IMR-90 (cell line): ENCODE data around the gene NAPB. TPM values are rescaled to one million over a fixed set of nuclear protein-coding genes. Genes with fewer than 3 reads are reported as not detected.

Experiments used
- ATAC-seq: fragments of 200-7000 bp; cut with Tn5 transposase; 2 replicates; pipeline ENCODE4 v1.9.1; 2020; ENCODE audit warnings: low read depth, mild to moderate bottlenecking, moderate library complexity
- BruUV-seq: library from RNA; stranded (reverse); fragments of 400-500 nt; replicated peaks from 2 replicates; lab custom pipeline; 2021; lab: Mats Ljungman, UMichigan
- CTCF ChIA-PET: fragments of 300-600 bp; formaldehyde crosslinking; extraction: SDS; loops from one replicate; lab custom pipeline; 2021; ENCODE audit warnings: antibody characterized with exemption; lab: Yijun Ruan, JAX
- POLR2A ChIA-PET: fragments of 300-600 bp; sonication (Branson Sonifier 250); formaldehyde crosslinking; loops from one replicate; lab custom pipeline; 2022; ENCODE audit warnings: antibody characterized with exemption; ENCODE audit not compliant: unreplicated experiment; lab: Charles Lee
- DNase-seq: peaks from one replicate; pipeline ENCODE4 v3.0.0; 2013
- H2AFZ ChIP-seq: replicated peaks from 2 replicates; pipeline ENCODE3; 2013; ENCODE audit warnings: low read length, mild to moderate bottlenecking; ENCODE audit not compliant: poor library complexity
- H2AK5ac ChIP-seq: 2 replicates; pipeline ENCODE4 v1.6.1; 2013; ENCODE audit warnings: low read depth, low read length, inconsistent platforms
- H2AK9ac ChIP-seq: replicated peaks from 2 replicates; pipeline ENCODE3; 2013; ENCODE audit warnings: mild to moderate bottlenecking, low read depth, low read length, moderate library complexity; ENCODE audit not compliant: poor library complexity
- H2BK120ac ChIP-seq: 2 replicates; pipeline ENCODE4 v1.6.1; 2013; ENCODE audit warnings: low read depth, low read length, inconsistent platforms
- H2BK15ac ChIP-seq: 3 replicates; pipeline ENCODE4 v1.6.1; 2013; ENCODE audit warnings: low read depth, low read length, inconsistent platforms
- H2BK20ac ChIP-seq: 2 replicates; pipeline ENCODE4 v1.6.1; 2013; ENCODE audit warnings: low read depth, mild to moderate bottlenecking, inconsistent platforms, low read length, moderate library complexity
- H2BK5ac ChIP-seq: 2 replicates; pipeline ENCODE4 v1.6.1; 2013; ENCODE audit warnings: mild to moderate bottlenecking, low read depth, low read length, inconsistent platforms; ENCODE audit not compliant: poor library complexity, severe bottlenecking
- H3K14ac ChIP-seq: replicated peaks from 2 replicates; pipeline ENCODE4 v1.6.1; 2013; ENCODE audit warnings: low read depth, low read length, inconsistent platforms
- H3K18ac ChIP-seq: 2 replicates; pipeline ENCODE4 v1.6.1; 2013; ENCODE audit warnings: low read depth, low read length, control low read depth
- H3K23ac ChIP-seq: 2 replicates; pipeline ENCODE4 v1.6.1; 2013; ENCODE audit warnings: low read depth, low read length, inconsistent platforms
- H3K27ac ChIP-seq: 2 replicates; pipeline ENCODE4 v1.5.1; 2013; ENCODE audit warnings: mild to moderate bottlenecking, control low read depth, low read length; ENCODE audit not compliant: insufficient read depth
- H3K27me3 ChIP-seq: 2 replicates; pipeline ENCODE4 v1.6.1; 2013; ENCODE audit warnings: low read length; ENCODE audit not compliant: control insufficient read depth, insufficient read depth
- H3K36me3 ChIP-seq: 2 replicates; pipeline ENCODE4 v1.6.1; 2013; ENCODE audit warnings: low read length, mixed read lengths; ENCODE audit not compliant: control insufficient read depth, insufficient read depth
- H3K4ac ChIP-seq: 2 replicates; pipeline ENCODE4 v1.6.1; 2013; ENCODE audit warnings: low read depth, low read length, inconsistent platforms
- H3K4me1 ChIP-seq: 2 replicates; pipeline ENCODE4 v1.6.1; 2013; ENCODE audit warnings: low read length, mixed read lengths; ENCODE audit not compliant: control insufficient read depth, insufficient read depth
- H3K4me2 ChIP-seq: 2 replicates; pipeline ENCODE4 v1.6.1; 2013; ENCODE audit warnings: low read depth, mild to moderate bottlenecking, control low read depth, low read length, moderate library complexity
- H3K4me3 ChIP-seq: 2 replicates; pipeline ENCODE4 v1.5.1; 2013; ENCODE audit warnings: low read depth, mild to moderate bottlenecking, control low read depth, low read length, moderate library complexity; ENCODE audit not compliant: insufficient read depth
- H3K56ac ChIP-seq: 2 replicates; pipeline ENCODE4 v1.6.1; 2013; ENCODE audit warnings: low read length, inconsistent platforms; ENCODE audit not compliant: insufficient read depth; ENCODE audit errors: extremely low read depth
- H3K79me1 ChIP-seq, 2 experiments: 2 replicates each; pipeline ENCODE4 v1.6.1; 2013; ENCODE audit warnings: low read length in 2 of 2, inconsistent platforms in 1 of 2, low read depth in 1 of 2
- H3K9ac ChIP-seq: 2 replicates; pipeline ENCODE4 v1.6.1; 2013; ENCODE audit warnings: low read depth, low read length, control low read depth
- H3K9me1 ChIP-seq: 2 replicates; pipeline ENCODE4 v1.6.1; 2013; ENCODE audit warnings: low read length, inconsistent platforms; ENCODE audit not compliant: insufficient read depth
- H3K9me3 ChIP-seq: 2 replicates; pipeline ENCODE4 v1.6.1; 2013; ENCODE audit warnings: low read length; ENCODE audit not compliant: control insufficient read depth, insufficient read depth
- H4K20me1 ChIP-seq: 2 replicates; pipeline ENCODE4 v1.6.1; 2013; ENCODE audit warnings: low read length, inconsistent platforms; ENCODE audit not compliant: insufficient read depth
- H4K5ac ChIP-seq: 2 replicates; pipeline ENCODE4 v1.6.1; 2013; ENCODE audit warnings: mild to moderate bottlenecking, low read depth, low read length, control low read depth
- H4K8ac ChIP-seq, 2 experiments: 2 replicates each; pipeline ENCODE4 v1.6.1; 2013; ENCODE audit warnings: low read depth in 2 of 2, low read length in 2 of 2, control low read depth in 1 of 2, inconsistent platforms in 1 of 2
- H4K91ac ChIP-seq: 2 replicates; pipeline ENCODE4 v1.6.1; 2013; ENCODE audit warnings: low read depth, low read length, inconsistent platforms; ENCODE audit not compliant: insufficient read depth
- CTCF ChIP-seq: conservative IDR thresholded peaks from 2 replicates; pipeline ENCODE4 v1.5.1; 2012; ENCODE audit warnings: mild to moderate bottlenecking, low read depth, low read length, improper control_type of control experiment
- ELK1 ChIP-seq: fragments of 150-350 bp; IDR thresholded peaks from 2 replicates; pipeline ENCODE4 v1.6.1; 2016; ENCODE audit warnings: low read depth, mild to moderate bottlenecking, low read length, moderate library complexity, borderline replicate concordance
- MAZ ChIP-seq: IDR thresholded peaks from 2 replicates; pipeline ENCODE4 v1.6.1; 2012; ENCODE audit warnings: low read depth, mild to moderate bottlenecking, low read length, improper control_type of control experiment, moderate library complexity, borderline replicate concordance
- NFE2L2 ChIP-seq: fragments of 150-350 bp; IDR thresholded peaks from 2 replicates; pipeline ENCODE4 v1.6.1; 2016; ENCODE audit warnings: low read depth, mild to moderate bottlenecking, low read length
- RCOR1 ChIP-seq: IDR thresholded peaks from 2 replicates; pipeline ENCODE4 v1.6.1; 2012; ENCODE audit warnings: mild to moderate bottlenecking, low read length, improper control_type of control experiment; ENCODE audit not compliant: insufficient replicate concordance
- RFX5 ChIP-seq: IDR thresholded peaks from 2 replicates; pipeline ENCODE4 v1.8.0; 2012; ENCODE audit warnings: low read depth, mild to moderate bottlenecking, low read length, moderate library complexity
- USF2 ChIP-seq: fragments of 150-350 bp; IDR thresholded peaks from 2 replicates; pipeline ENCODE4 v1.6.1; 2017; ENCODE audit warnings: mild to moderate bottlenecking, antibody characterized with exemption, low read length, low read depth
- WGBS, 2 experiments: methylation state at CpG; one replicate each; pipeline versions ENCODE4 v1.1.5 to v1.1.7; 2013; ENCODE audit warnings: missing lambda C conversion rate in 2 of 2; ENCODE audit not compliant: insufficient read length in 1 of 2; ENCODE audit errors: extremely low coverage in 2 of 2; 5-methylcytosine and 5-hydroxymethylcytosine counted together
- dilution Hi-C: fragments of 300-500 bp; cut with HindIII; formaldehyde crosslinking; loops from one replicate; pipeline ENCODE4 v1.14.3; 2018; ENCODE audit warnings: low sequenced_read_pairs; ENCODE audit not compliant: unreplicated experiment
- in situ Hi-C: fragments of 300-500 bp; cut with MboI; formaldehyde crosslinking; loops from 3 replicates; pipeline ENCODE4 v1.14.3; 2019; ENCODE audit warnings: low sequenced_read_pairs, inconsistent platforms, mixed read lengths
- intact Hi-C: fragments of 100-400 bp; cut with micrococcal nuclease; formaldehyde crosslinking; loops from 2 replicates; pipeline ENCODE4 v1.10.0; 2022
- polyA plus RNA-seq, 3 experiments: library from polyadenylated mRNA; depleted of rRNA; stranded (reverse); fragments of >200 nt; gene quantifications; 2 replicates each; pipeline ENCODE4 v1.2.3, GENCODE V29; 2012; ENCODE audit warnings: low replicate concordance in 1 of 3
- total RNA-seq: library from RNA; depleted of rRNA; stranded (reverse); fragments of >200 nt; gene quantifications from 2 replicates; pipeline ENCODE4 v1.2.3, GENCODE V29; 2012

NAPB gene
- total and polyA plus RNA-seq, 2 of the 4 experiments (the other 2 are of a cell fraction), result 4.4 to 5.2 TPM

GRCh38 chr20:23396950-23397627 is 24.2 kb downstream of the NAPB start:
- in situ Hi-C loops (no loop called here), dilution Hi-C loops (no loop called here), intact Hi-C loops (no loop called here)
- Histone ChIP-seq H2BK15ac (no peak overlapping the region), H3K4me2 (no peak overlapping the region), H2AFZ (no peak overlapping the region), H4K20me1 (no peaks in the 10 kb centered on the region; the same call in 1 of the 2 replicates), H3K27me3 (no peaks in the 10 kb centered on the region), H2AK9ac (no peak overlapping the region), H2AK5ac (no peak overlapping the region), H3K56ac (no peak overlapping the region), H3K36me3 (peaks cover 26% of the 10 kb centered on the region), H3K18ac (no peak overlapping the region), H3K23ac (no peak overlapping the region), H4K8ac (no peak overlapping the region), H2BK5ac (no peak overlapping the region), H3K4me3 (no peak overlapping the region), H3K4ac (peak overlapping the region; percentile 45; the same call in 1 of the 2 replicates), H3K9ac (no peak overlapping the region), H4K5ac (no peak overlapping the region), H2BK20ac (no peak overlapping the region), H3K9me1 (peaks cover 17% of the 10 kb centered on the region), H3K4me1 (peaks cover 3% of the 10 kb centered on the region; the same call in 1 of the 2 replicates), H3K79me1 (peaks cover 32 to 57% of the 10 kb centered on the region in 2 experiments), H3K9me3 (no peaks in the 10 kb centered on the region), H3K14ac (0 out of 2 replicates have a peak overlapping the region, but pooled peaks have one; percentile 14), H3K27ac (no peak overlapping the region), H2BK120ac (no peak overlapping the region), H4K91ac (no peak overlapping the region)
- no peak for ATAC-seq
- BruUV-seq, result no TSS peak
- POLR2A ChIA-PET, result no interaction called here
- WGBS, 2 experiments, result 91% methylated on average over 3 of the region's 6 CpGs; no CpG with 5 or more reads in 1 of the 2 experiments
- peak; percentile 21 for DNase-seq
- TF ChIP-seq USF2 (no peak), NFE2L2 (no peak), CTCF (no peak), MAZ (no peak), RFX5 (no peak), RCOR1 (no peak), ELK1 (no peak)
- CTCF ChIA-PET, result no interaction called here
